ENCODE data around the gene RAB6B.

GRCh38 chr3:133835418-133835743 lies 60.3 kb downstream of the RAB6B start:
- TF ChIP-seq ZNF274 (IDR thresholded peaks at IDR 0.05; ENCODE audit: low read depth, low read length) (no peak), YY1 (IDR thresholded peaks at IDR 0.05; ENCODE audit: insufficient read depth, insufficient read length) (no peak), SUZ12 (IDR thresholded peaks at IDR 0.05; ENCODE audit: extremely low read depth, insufficient read depth, insufficient read length) (no peak)
